H9 (cell line): ENCODE measurements around the gene COX10. TPM values are rescaled to one million over a fixed set of nuclear protein-coding genes. Genes with fewer than 3 reads are reported as not detected.

Experiments
- DNase-seq: peaks from one replicate; pipeline ENCODE4 v3.0.0-alpha.2; 2017
- H2AFZ ChIP-seq: one replicate; pipeline ENCODE4 v1.6.1; 2013; ENCODE audit warnings: mild to moderate bottlenecking, low read length, control low read depth, moderate library complexity
- H2AK5ac ChIP-seq: 2 replicates; pipeline ENCODE4 v1.6.1; 2013; ENCODE audit warnings: low read length, control low read depth, mixed read lengths; ENCODE audit not compliant: insufficient read length
- H2BK120ac ChIP-seq: one replicate; pipeline ENCODE4 v1.6.1; 2013; ENCODE audit warnings: low read depth, mild to moderate bottlenecking, low read length, control low read depth, inconsistent platforms; ENCODE audit not compliant: poor library complexity, severe bottlenecking
- H2BK12ac ChIP-seq: 2 replicates; pipeline ENCODE4 v1.6.1; 2013; ENCODE audit warnings: low read length, control low read depth, mixed read lengths, low read depth; ENCODE audit not compliant: insufficient read length
- H2BK15ac ChIP-seq: 2 replicates; pipeline ENCODE4 v1.6.1; 2013; ENCODE audit warnings: low read depth, low read length, control low read depth
- H2BK20ac ChIP-seq: one replicate; pipeline ENCODE4 v1.6.1; 2013; ENCODE audit warnings: low read depth, mild to moderate bottlenecking, low read length, control low read depth, inconsistent platforms; ENCODE audit not compliant: poor library complexity, severe bottlenecking
- H2BK5ac ChIP-seq: 2 replicates; pipeline ENCODE4 v1.6.1; 2013; ENCODE audit warnings: low read length, control low read depth, mixed read lengths; ENCODE audit not compliant: insufficient read length
- H3K14ac ChIP-seq: 2 replicates; pipeline ENCODE4 v1.6.1; 2013; ENCODE audit warnings: low read length, control low read depth; ENCODE audit not compliant: insufficient read depth
- H3K18ac ChIP-seq: 2 replicates; pipeline ENCODE4 v1.6.1; 2013; ENCODE audit warnings: low read depth, mild to moderate bottlenecking, mixed read lengths, low read length, control low read depth; ENCODE audit not compliant: insufficient read length
- H3K23ac ChIP-seq: 2 replicates; pipeline ENCODE4 v1.6.1; 2013; ENCODE audit warnings: low read length, control low read depth, mixed read lengths, low read depth; ENCODE audit not compliant: insufficient read length
- H3K23me2 ChIP-seq: 2 replicates; pipeline ENCODE4 v1.6.1; 2013; ENCODE audit warnings: low read depth, mild to moderate bottlenecking, mixed read lengths, low read length, control low read depth; ENCODE audit not compliant: insufficient read length, poor library complexity, severe bottlenecking
- H3K27ac ChIP-seq: 2 replicates; pipeline ENCODE4 v1.5.1; 2013; ENCODE audit warnings: low read length, control low read depth, mixed read lengths, low read depth; ENCODE audit not compliant: insufficient read length
- H3K27me3 ChIP-seq: 2 replicates; pipeline ENCODE4 v1.6.1; 2013; ENCODE audit warnings: low read length, control low read depth, inconsistent platforms; ENCODE audit not compliant: insufficient read depth
- H3K4ac ChIP-seq: 2 replicates; pipeline ENCODE4 v1.6.1; 2013; ENCODE audit warnings: low read depth, mild to moderate bottlenecking, control low read depth, inconsistent platforms, low read length, moderate library complexity
- H3K4me1 ChIP-seq: 2 replicates; pipeline ENCODE4 v1.6.1; 2013; ENCODE audit warnings: low read length, control low read depth, inconsistent platforms; ENCODE audit not compliant: insufficient read depth
- H3K4me2 ChIP-seq: 2 replicates; pipeline ENCODE4 v1.6.1; 2013; ENCODE audit warnings: low read length, control low read depth, mixed read lengths; ENCODE audit not compliant: insufficient read length, insufficient read depth
- H3K56ac ChIP-seq: 2 replicates; pipeline ENCODE4 v1.6.1; 2013; ENCODE audit warnings: low read depth, mild to moderate bottlenecking, mixed read lengths, low read length, control low read depth; ENCODE audit not compliant: insufficient read length
- H3K79me1 ChIP-seq: 2 replicates; pipeline ENCODE4 v1.6.1; 2013; ENCODE audit warnings: low read depth, mild to moderate bottlenecking, moderate library complexity, low read length, control low read depth, inconsistent platforms; ENCODE audit not compliant: insufficient read depth, poor library complexity, severe bottlenecking
- H3K79me2 ChIP-seq: 2 replicates; pipeline ENCODE4 v1.6.1; 2013; ENCODE audit warnings: low read length, control low read depth, inconsistent platforms; ENCODE audit not compliant: insufficient read depth
- H3K9ac ChIP-seq: 2 replicates; pipeline ENCODE4 v1.6.1; 2013; ENCODE audit warnings: low read length, control low read depth, mixed read lengths; ENCODE audit not compliant: insufficient read length; ENCODE audit errors: extremely low read depth
- H3K9me3 ChIP-seq: one replicate; pipeline ENCODE4 v1.6.1; 2013; ENCODE audit warnings: low read depth, low read length, inconsistent platforms; ENCODE audit not compliant: control insufficient read depth
- H3T11ph ChIP-seq: one replicate; pipeline ENCODE4 v1.6.1; 2013; ENCODE audit warnings: mild to moderate bottlenecking, low read length, control low read depth, inconsistent platforms
- H4K20me1 ChIP-seq: one replicate; pipeline ENCODE4 v1.6.1; 2013; ENCODE audit not compliant: control insufficient read depth, insufficient read length, insufficient read depth
- H4K5ac ChIP-seq: 2 replicates; pipeline ENCODE4 v1.6.1; 2013; ENCODE audit warnings: low read depth, mild to moderate bottlenecking, mixed read lengths, low read length, control low read depth; ENCODE audit not compliant: insufficient read length
- H4K8ac ChIP-seq: replicated peaks from 2 replicates; pipeline ENCODE4 v1.6.1; 2013; ENCODE audit warnings: low read length, control low read depth, mixed read lengths, low read depth; ENCODE audit not compliant: insufficient read length
- H4K91ac ChIP-seq: 2 replicates; pipeline ENCODE4 v1.6.1; 2013; ENCODE audit warnings: low read depth, mild to moderate bottlenecking, moderate library complexity, mixed read lengths, low read length, control low read depth; ENCODE audit not compliant: insufficient read length
- H3K27ac Mint-ChIP-seq, 3 experiments: 2 replicates in 2 of 3; 3 replicates in 1 of 3; pipeline ENCODE4 v1.8.0; 2020 to 2021; ENCODE audit warnings: mixed read lengths in 3 of 3, mild to moderate bottlenecking in 1 of 3, moderate library complexity in 1 of 3
- H3K27me3 Mint-ChIP-seq: 2 replicates; pipeline ENCODE4 v1.8.0; 2021; ENCODE audit warnings: low read depth, mild to moderate bottlenecking, moderate library complexity, mixed read lengths
- H3K36me3 Mint-ChIP-seq, 3 experiments: 2 replicates in 2 of 3; 3 replicates in 1 of 3; pipeline ENCODE4 v1.8.0; 2020 to 2021; ENCODE audit warnings: low read depth in 3 of 3, mixed read lengths in 3 of 3; ENCODE audit not compliant: insufficient read depth in 1 of 3
- H3K4me1 Mint-ChIP-seq, 2 experiments: 2 replicates each; pipeline ENCODE4 v1.8.0; 2020; ENCODE audit warnings: mixed read lengths in 2 of 2
- H3K4me3 Mint-ChIP-seq, 2 experiments: 2 replicates in 1 of 2; 3 replicates in 1 of 2; pipeline ENCODE4 v1.8.0; 2020 to 2021; ENCODE audit warnings: mild to moderate bottlenecking in 2 of 2, mixed read lengths in 2 of 2, moderate library complexity in 1 of 2
- H3K9me3 Mint-ChIP-seq, 2 experiments: 2 replicates in 1 of 2; 3 replicates in 1 of 2; pipeline ENCODE4 v1.8.0; 2020; ENCODE audit warnings: mild to moderate bottlenecking in 2 of 2, mixed read lengths in 2 of 2, moderate library complexity in 1 of 2
- total RNA-seq: library from RNA; stranded (reverse); gene quantifications from 2 replicates; pipeline ENCODE4 v1.2.1, GENCODE V29; 2021
- TF ChIP-seq, protein P1 (sequence below): fragments of 200-600 bp; sonication (generic); conservative IDR thresholded peaks from 3 replicates; pipeline ENCODE4 v1.8.0; 2021; ENCODE audit warnings: antibody characterized with exemption, mild to moderate bottlenecking

COX10 gene
- total RNA-seq, 1 experiment from 2014 or later: 20.6 TPM

DNA sequence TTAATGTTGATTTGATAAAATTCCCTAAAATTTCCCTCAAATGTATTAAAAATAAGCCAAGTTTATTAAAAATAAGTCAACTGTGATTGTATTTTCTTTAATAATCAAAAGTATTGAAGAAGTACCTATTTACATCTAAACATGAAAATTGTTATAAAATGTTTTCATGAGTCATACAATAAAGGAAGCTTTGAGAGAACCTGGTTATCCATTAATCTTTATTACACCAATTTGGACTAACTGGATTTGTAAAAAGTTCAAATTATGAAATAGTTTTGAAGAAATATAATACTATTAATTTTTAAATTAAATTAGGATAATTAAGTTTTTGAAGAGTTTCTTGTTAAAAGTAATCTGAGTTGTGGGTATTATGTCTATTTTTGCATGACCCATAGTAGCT lies 63.8 kb downstream of the COX10 start:
- no peak overlapping the region for H3K14ac ChIP-seq
- no peak overlapping the region for H2BK15ac ChIP-seq
- no peak overlapping the region for H3T11ph ChIP-seq
- Mint-ChIP-seq H3K36me3 (peaks cover 0 to 2% (median 0%) of the 10 kb centered on the region in 3 experiments; a peak in 1 of 7 replicates), H3K4me1 (peaks cover 26 to 45% of the 10 kb centered on the region in 2 experiments), H3K4me3 (no peak overlapping the region), H3K27me3 (no peaks in the 10 kb centered on the region), H3K9me3 (no peaks in the 10 kb centered on the region), H3K27ac (no peak overlapping the region)
- no peaks in the 10 kb centered on the region for H3K27me3 ChIP-seq
- H3K9me3 ChIP-seq: no peaks in the 10 kb centered on the region
- H2BK12ac ChIP-seq: no peak overlapping the region
- H3K79me2 ChIP-seq: no peaks in the 10 kb centered on the region
- H4K91ac ChIP-seq: no peak overlapping the region
- DNase-seq: no peak
- H2BK5ac ChIP-seq: no peak overlapping the region
- no peaks in the 10 kb centered on the region for H3K79me1 ChIP-seq
- H4K8ac ChIP-seq: no peak overlapping the region
- no peak overlapping the region for H3K56ac ChIP-seq
- no peak overlapping the region for H3K27ac ChIP-seq
- H3K9ac ChIP-seq: no peak overlapping the region
- H2BK20ac ChIP-seq: no peak overlapping the region
- no peaks in the 10 kb centered on the region; the same call in 1 of the 2 replicates for H3K4me1 ChIP-seq
- no peak overlapping the region for H3K4ac ChIP-seq
- no peak overlapping the region for H2AK5ac ChIP-seq
- no peak overlapping the region for H3K18ac ChIP-seq
- no peak overlapping the region for H2AFZ ChIP-seq
- no peak overlapping the region for H3K4me2 ChIP-seq
- no peak overlapping the region for H4K5ac ChIP-seq
- H3K23ac ChIP-seq: no peak overlapping the region
- TF ChIP-seq, protein P1, sequence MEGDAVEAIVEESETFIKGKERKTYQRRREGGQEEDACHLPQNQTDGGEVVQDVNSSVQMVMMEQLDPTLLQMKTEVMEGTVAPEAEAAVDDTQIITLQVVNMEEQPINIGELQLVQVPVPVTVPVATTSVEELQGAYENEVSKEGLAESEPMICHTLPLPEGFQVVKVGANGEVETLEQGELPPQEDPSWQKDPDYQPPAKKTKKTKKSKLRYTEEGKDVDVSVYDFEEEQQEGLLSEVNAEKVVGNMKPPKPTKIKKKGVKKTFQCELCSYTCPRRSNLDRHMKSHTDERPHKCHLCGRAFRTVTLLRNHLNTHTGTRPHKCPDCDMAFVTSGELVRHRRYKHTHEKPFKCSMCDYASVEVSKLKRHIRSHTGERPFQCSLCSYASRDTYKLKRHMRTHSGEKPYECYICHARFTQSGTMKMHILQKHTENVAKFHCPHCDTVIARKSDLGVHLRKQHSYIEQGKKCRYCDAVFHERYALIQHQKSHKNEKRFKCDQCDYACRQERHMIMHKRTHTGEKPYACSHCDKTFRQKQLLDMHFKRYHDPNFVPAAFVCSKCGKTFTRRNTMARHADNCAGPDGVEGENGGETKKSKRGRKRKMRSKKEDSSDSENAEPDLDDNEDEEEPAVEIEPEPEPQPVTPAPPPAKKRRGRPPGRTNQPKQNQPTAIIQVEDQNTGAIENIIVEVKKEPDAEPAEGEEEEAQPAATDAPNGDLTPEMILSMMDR: no peak
- H2BK120ac ChIP-seq: no peak overlapping the region
- no peaks in the 10 kb centered on the region for H4K20me1 ChIP-seq
- H3K23me2 ChIP-seq: no peaks in the 10 kb centered on the region
